22Rv1 (cell line): ENCODE measurements around the gene LCLAT1.

Experiments
- H3K27ac ChIP-seq: fragments of 450-650 bp; 2 replicates; pipeline ENCODE4 v1.5.1; 2017
- CTCF ChIP-seq: fragments of 450-650 bp; IDR thresholded peaks from 2 replicates; pipeline ENCODE4 v1.5.1; 2017; ENCODE audit warnings: mild to moderate bottlenecking
- ZFX ChIP-seq: fragments of 450-650 bp; IDR thresholded peaks from 2 replicates; pipeline ENCODE4 v1.6.1; 2017; ENCODE audit warnings: antibody characterized with exemption, borderline replicate concordance

The LCLAT1 gene

GRCh38 chr2:30404319-30405259 lies 42.5 kb upstream of the LCLAT1 start:
- no peak overlapping the region for H3K27ac ChIP-seq
- TF ChIP-seq CTCF, result no peak
- no peak for TF ChIP-seq ZFX

- TF ChIP-seq CTCF (no peak), ZFX (no peak)
- H3K27ac ChIP-seq, result no peak overlapping the region
These were observed 41.8 kb upstream of the LCLAT1 start for GRCh38 chr2:30405260-30405605.

- TF ChIP-seq ZFX, result no peak
- TF ChIP-seq CTCF, result no peak
These were observed 40.2 kb upstream of the LCLAT1 start for GRCh38 chr2:30406853-30407252.

GRCh38 chr2:30408961-30409387 lies 38.1 kb upstream of the LCLAT1 start:
- TF ChIP-seq ZFX (no peak), CTCF (no peak)
- no peak overlapping the region for H3K27ac ChIP-seq

More at GRCh38 chr2:30406853-30407252, 40.2 kb upstream of the LCLAT1 start:
- no peak overlapping the region for H3K27ac ChIP-seq

- H3K27ac ChIP-seq, result no peak overlapping the region
- TF ChIP-seq CTCF, result no peak
- no peak for TF ChIP-seq ZFX
These were observed 36.8 kb upstream of the LCLAT1 start for GRCh38 chr2:30410217-30410616.

GRCh38 chr2:30412047-30412683 lies 34.9 kb upstream of the LCLAT1 start:
- no peak for TF ChIP-seq ZFX
- TF ChIP-seq CTCF, result no peak
- H3K27ac ChIP-seq, result no peak overlapping the region
